ENCODE results near the gene LPP.

Gene LPP

DNA sequence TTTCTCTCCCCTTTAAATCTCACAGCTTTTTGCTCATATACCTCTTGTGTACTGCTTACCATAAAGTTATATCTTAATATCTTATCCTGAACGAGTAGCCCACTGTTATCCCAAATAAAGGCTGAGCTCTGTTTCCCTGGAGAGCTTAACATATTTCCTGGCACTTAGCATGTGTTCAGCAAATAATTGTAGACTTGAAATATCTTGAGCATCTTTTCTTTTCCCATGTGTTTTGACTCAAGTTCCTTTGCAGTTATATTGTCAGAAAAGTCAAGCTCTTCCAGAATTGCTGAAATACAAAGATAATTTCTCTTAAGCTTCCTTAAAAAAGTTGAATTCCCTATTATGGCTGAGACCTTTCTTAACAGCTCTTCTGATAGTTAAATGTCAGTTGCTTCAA lies 150.5 kb downstream of the LPP start:
- TF ChIP-seq TAF1 (IDR thresholded peaks at IDR 0.05; ENCODE audit: borderline replicate concordance, insufficient read depth, low read length): no peak
- TF ChIP-seq, protein P1, sequence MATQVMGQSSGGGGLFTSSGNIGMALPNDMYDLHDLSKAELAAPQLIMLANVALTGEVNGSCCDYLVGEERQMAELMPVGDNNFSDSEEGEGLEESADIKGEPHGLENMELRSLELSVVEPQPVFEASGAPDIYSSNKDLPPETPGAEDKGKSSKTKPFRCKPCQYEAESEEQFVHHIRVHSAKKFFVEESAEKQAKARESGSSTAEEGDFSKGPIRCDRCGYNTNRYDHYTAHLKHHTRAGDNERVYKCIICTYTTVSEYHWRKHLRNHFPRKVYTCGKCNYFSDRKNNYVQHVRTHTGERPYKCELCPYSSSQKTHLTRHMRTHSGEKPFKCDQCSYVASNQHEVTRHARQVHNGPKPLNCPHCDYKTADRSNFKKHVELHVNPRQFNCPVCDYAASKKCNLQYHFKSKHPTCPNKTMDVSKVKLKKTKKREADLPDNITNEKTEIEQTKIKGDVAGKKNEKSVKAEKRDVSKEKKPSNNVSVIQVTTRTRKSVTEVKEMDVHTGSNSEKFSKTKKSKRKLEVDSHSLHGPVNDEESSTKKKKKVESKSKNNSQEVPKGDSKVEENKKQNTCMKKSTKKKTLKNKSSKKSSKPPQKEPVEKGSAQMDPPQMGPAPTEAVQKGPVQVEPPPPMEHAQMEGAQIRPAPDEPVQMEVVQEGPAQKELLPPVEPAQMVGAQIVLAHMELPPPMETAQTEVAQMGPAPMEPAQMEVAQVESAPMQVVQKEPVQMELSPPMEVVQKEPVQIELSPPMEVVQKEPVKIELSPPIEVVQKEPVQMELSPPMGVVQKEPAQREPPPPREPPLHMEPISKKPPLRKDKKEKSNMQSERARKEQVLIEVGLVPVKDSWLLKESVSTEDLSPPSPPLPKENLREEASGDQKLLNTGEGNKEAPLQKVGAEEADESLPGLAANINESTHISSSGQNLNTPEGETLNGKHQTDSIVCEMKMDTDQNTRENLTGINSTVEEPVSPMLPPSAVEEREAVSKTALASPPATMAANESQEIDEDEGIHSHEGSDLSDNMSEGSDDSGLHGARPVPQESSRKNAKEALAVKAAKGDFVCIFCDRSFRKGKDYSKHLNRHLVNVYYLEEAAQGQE (IDR thresholded peaks at IDR 0.05; ENCODE audit: insufficient read depth in 1 of 2, low read depth in 2 of 2, low read length in 2 of 2): no peak
- no peak for TF ChIP-seq FOXP2 (optimal IDR thresholded peaks at IDR 0.05; ENCODE audit: borderline replicate concordance, extremely low read depth, extremely low read length, insufficient read depth)
- no peak for TF ChIP-seq SIN3A (IDR thresholded peaks at IDR 0.05; ENCODE audit: borderline replicate concordance, insufficient read depth, low read length)
- no peak for TF ChIP-seq POLR2AphosphoS5 (IDR thresholded peaks at IDR 0.05; ENCODE audit: low read depth, low read length)

DNA sequence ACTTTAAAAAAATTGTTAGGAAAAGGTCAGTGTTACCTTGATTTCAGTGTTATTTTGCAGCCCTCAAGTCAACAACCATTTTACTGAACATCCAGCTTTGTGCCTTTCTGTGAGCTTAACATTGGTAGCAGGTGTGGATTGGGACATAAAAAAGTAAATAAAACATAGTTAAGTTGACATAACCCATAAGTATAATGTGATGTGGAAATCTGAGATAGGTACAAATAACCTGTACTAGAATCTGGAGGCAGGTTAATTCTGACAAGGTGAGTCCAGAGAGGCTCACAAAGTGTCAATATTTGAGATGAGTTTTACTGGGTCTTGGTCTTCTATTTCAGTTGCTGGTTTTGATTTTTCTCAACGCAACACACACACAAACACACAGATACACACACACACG lies 151.3 kb downstream of the LPP start:
- TF ChIP-seq FOXP2 (optimal IDR thresholded peaks at IDR 0.05; ENCODE audit: borderline replicate concordance, extremely low read depth, extremely low read length, insufficient read depth) (no peak), POLR2AphosphoS5 (IDR thresholded peaks at IDR 0.05; ENCODE audit: low read depth, low read length) (no peak), SIN3A (IDR thresholded peaks at IDR 0.05; ENCODE audit: borderline replicate concordance, insufficient read depth, low read length) (no peak), TAF1 (IDR thresholded peaks at IDR 0.05; ENCODE audit: borderline replicate concordance, insufficient read depth, low read length) (no peak)
- TF ChIP-seq, protein P1 (IDR thresholded peaks at IDR 0.05; ENCODE audit: insufficient read depth in 1 of 2, low read depth in 2 of 2, low read length in 2 of 2): no peak

DNA sequence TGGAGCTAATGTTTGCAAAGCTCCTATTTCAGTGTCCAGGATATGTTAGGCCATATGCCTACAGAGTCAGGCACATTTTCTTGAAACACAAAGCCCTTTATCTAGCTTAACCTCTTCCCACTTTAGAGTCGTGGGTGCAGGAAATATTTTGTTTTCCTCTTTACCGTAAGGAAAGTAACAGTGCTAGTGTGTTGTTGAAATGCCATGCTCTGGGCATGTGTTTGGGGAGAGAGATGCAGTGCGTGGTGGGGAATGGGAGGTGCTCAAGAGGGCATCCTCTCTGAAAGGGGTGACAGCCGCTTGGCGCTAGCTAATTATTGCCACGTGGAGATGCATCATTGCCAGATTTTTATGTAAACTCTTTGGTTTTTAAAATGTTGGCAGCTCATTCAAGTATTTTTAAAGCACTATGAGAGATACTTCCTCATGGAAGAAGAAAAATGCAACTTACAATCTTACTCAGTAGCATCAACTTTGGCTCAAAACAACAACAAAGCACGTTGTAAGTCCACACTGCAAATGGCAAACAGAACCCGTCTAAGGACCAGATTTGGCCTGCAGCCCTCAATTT lies 152.6 kb downstream of the LPP start:
- no peak for TF ChIP-seq SIN3A (IDR thresholded peaks at IDR 0.05; ENCODE audit: borderline replicate concordance, insufficient read depth, low read length)

DNA sequence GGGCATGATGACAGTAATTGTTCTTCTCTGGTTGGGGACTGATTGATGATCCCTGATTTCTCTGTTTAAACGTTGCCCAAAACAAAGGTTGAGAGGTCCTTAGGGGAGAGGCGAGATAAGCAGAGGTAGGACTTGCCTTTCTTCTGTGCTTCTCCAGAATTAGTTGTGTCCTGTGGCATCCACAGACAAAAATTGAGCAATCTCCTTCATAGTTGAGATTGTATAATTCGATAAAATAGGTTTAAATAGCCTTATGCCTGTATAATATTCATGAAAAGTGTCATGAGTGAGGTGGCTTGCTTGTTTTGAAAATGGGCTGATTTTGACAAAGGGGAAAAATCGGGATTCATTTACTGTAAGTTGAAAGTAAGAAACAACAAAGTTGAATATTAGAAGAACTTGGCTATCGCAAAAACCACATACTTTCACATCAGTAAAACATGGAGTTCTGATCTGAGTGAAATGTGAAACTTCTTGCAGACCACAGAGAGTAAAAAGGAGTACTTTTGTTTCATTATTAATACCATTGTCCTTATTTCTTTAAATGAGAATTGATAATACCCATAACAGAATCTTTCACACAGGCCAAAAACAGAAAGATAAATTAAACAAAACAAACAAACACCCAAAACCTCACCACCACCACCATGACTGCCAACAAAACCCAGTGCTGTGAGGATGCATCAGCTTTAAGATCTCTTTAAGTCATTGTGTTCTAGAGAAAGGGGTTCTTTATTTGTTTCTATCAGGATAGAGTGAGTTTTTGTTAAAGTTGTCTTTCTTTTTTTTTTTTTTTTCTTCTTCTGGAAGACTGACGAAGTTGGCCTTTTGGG lies 155.7 kb downstream of the LPP start:
- TF ChIP-seq SIN3A (IDR thresholded peaks at IDR 0.05; ENCODE audit: borderline replicate concordance, insufficient read depth, low read length) (no peak), FOXP2 (optimal IDR thresholded peaks at IDR 0.05; ENCODE audit: borderline replicate concordance, extremely low read depth, extremely low read length, insufficient read depth) (no peak), POLR2AphosphoS5 (IDR thresholded peaks at IDR 0.05; ENCODE audit: low read depth, low read length) (no peak), TAF1 (IDR thresholded peaks at IDR 0.05; ENCODE audit: borderline replicate concordance, insufficient read depth, low read length) (no peak)
- TF ChIP-seq, protein P1 (IDR thresholded peaks at IDR 0.05; ENCODE audit: insufficient read depth in 1 of 2, low read depth in 2 of 2, low read length in 2 of 2): no peak

DNA sequence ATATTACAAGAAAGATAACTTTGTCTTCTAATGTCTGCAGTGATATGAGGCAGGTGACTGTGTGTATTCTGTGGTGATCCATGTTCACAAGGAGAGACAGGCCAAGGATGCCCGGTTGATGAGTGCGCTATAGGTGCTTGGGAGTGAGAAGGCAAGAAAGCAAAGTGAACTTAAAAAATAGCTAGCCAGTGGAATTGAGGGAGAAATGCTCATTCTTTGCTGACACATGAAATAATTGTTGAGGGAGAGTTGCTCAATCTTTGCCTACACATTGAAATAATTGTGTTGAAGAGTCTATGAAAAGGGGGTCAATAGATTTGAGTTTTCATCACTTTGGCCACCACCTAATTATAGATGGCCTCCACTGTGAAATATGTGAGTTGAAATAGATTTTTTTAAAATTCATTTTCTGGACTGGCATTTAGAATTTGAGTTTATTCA lies 156.3 kb downstream of the LPP start:
- TF ChIP-seq FOXP2 (optimal IDR thresholded peaks at IDR 0.05; ENCODE audit: borderline replicate concordance, extremely low read depth, extremely low read length, insufficient read depth) (no peak), SIN3A (IDR thresholded peaks at IDR 0.05; ENCODE audit: borderline replicate concordance, insufficient read depth, low read length) (no peak), POLR2AphosphoS5 (IDR thresholded peaks at IDR 0.05; ENCODE audit: low read depth, low read length) (no peak), TAF1 (IDR thresholded peaks at IDR 0.05; ENCODE audit: borderline replicate concordance, insufficient read depth, low read length) (no peak)
- TF ChIP-seq, protein P1 (IDR thresholded peaks at IDR 0.05; ENCODE audit: insufficient read depth in 1 of 2, low read depth in 2 of 2, low read length in 2 of 2): no peak
